ENCODE measurements around the gene TBL1XR1.

DNA sequence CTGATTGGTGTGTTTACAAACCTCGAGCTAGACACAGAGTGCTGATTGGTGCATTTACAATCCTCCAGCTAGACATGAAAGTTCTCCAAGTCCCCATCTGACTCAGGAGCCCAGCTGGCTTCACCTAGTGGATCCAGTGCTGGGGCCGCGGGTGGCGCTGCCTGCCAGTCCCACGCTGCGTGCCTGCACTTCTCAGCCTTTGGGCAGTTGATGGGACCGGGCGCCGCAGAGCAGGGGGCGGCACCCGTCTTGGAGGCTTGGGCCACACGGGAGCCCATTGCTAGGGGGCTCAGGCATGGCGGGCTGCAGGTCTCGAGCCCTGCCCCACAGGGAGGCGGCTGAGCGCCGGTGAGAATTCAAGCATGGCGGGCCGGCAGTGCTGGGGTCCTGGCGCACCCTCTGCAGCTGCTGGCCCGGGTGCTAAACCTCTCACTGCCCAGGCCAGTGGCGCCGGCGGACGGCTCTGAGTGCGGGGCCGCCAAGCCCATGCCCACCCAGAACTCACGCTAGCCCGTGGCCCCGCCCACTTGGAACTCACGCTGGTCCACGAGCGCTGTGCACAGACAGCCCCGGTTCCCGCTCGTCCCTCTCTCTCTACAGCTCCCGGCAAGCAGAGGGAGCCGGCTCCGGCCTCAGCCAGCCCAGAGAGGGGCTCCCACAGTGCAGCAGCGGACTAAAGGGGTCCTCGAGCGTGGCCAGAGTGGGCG lies 6.6 kb upstream of the TBL1XR1 start:
- TF ChIP-seq POLR2A (IDR thresholded peaks at IDR 0.05; ENCODE audit: low read length) (no peak), GATA1 (IDR thresholded peaks at IDR 0.05; ENCODE audit: low read depth, low read length) (no peak)
